COLO829 (cell line): ENCODE data around the gene MITD1.
"Not testable (repeated sequence)": the region's sequence is repeated elsewhere in the genome, so short reads cannot be mapped to it uniquely, and the experiment has no call there.

ENCODE experiments used
- DNase-seq: peaks from one replicate; pipeline ENCODE4 v3.0.0; 2012; ENCODE audit warnings: low spot score

Gene MITD1

GRCh38 chr2:99180755-99181623 is at the start of gene MITD1, which contains the start of gene MRPL30:
Gene MITD1 (minus strand): TSS chr2:99181058. CDS start chr2:99180981, 77 bp downstream.
Gene MRPL30 (plus strand): TSS chr2:99181184. CDS start chr2:99186204, 5,020 bp downstream.
- peak; percentile 88 for DNase-seq

- no peak for DNase-seq
These were observed 37.2 kb upstream of the MITD1 start for GRCh38 chr2:99217929-99218501.

GRCh38 chr2:99216096-99216495 is 35.2 kb upstream of the MITD1 start:
- no peak for DNase-seq

- DNase-seq: no peak
These were observed 24.6 kb upstream of the MITD1 start for GRCh38 chr2:99205491-99205890.

- DNase-seq: no peak
These were observed 21.3 kb upstream of the MITD1 start for GRCh38 chr2:99201959-99202678.

- DNase-seq: no peak
These were observed 19.4 kb upstream of the MITD1 start for GRCh38 chr2:99200076-99200800.

- DNase-seq: no peak
These were observed 17.4 kb upstream of the MITD1 start for GRCh38 chr2:99198103-99198841.

- not testable (repeated sequence) for DNase-seq
These were observed 11.5 kb upstream of the MITD1 start for GRCh38 chr2:99192364-99192763.

GRCh38 chr2:99190548-99190947 is 9.7 kb upstream of the MITD1 start:
- DNase-seq: no peak

- no peak for DNase-seq
These were observed 7.5 kb upstream of the MITD1 start for GRCh38 chr2:99188357-99188756.

- no peak for DNase-seq
These were observed 6.2 kb upstream of the MITD1 start for GRCh38 chr2:99187011-99187410.

GRCh38 chr2:99184811-99185210 is 4.0 kb upstream of the MITD1 start:
- DNase-seq: no peak

GRCh38 chr2:99183025-99183424 is 2.2 kb upstream of the MITD1 start:
- DNase-seq: no peak

GRCh38 chr2:99181624-99182000 is 754 bp upstream of the MITD1 start:
- DNase-seq: peak; percentile 13

- DNase-seq: no peak
These were observed 9.3 kb downstream of the MITD1 start for GRCh38 chr2:99171377-99172140.

- no peak for DNase-seq
These were observed 11.3 kb downstream of the MITD1 start for GRCh38 chr2:99169534-99169933.

- no peak for DNase-seq
These were observed 14.6 kb downstream of the MITD1 start for GRCh38 chr2:99166218-99166617.

- DNase-seq: no peak
These were observed 21.3 kb downstream of the MITD1 start for GRCh38 chr2:99159594-99159993.

GRCh38 chr2:99158599-99158998 is 22.3 kb downstream of the MITD1 start:
- no peak for DNase-seq

- no peak for DNase-seq
These were observed 24.0 kb downstream of the MITD1 start for GRCh38 chr2:99156891-99157290.
